Smooth muscle cell (in vitro differentiated cells): ENCODE results near the gene TYRO3. TPM values are rescaled to one million over a fixed set of nuclear protein-coding genes. Genes with fewer than 3 reads are reported as not detected.
"Not testable (repeated sequence)": the region's sequence is repeated elsewhere in the genome, so short reads cannot be mapped to it uniquely, and the experiment has no call there.

ENCODE experiments used
- DNase-seq: peaks from one replicate; lab custom pipeline; 2025; ENCODE audit not compliant: unreplicated experiment; lab: John Stamatoyannopoulos, UW
- H2AFZ ChIP-seq: fragments of 200-600 bp; sonication (generic); 2 replicates; pipeline ENCODE4 v1.6.0; 2016; ENCODE audit warnings: antibody characterized with exemption, low read depth, mild to moderate bottlenecking
- H3F3A ChIP-seq: fragments of 200-600 bp; sonication (generic); 2 replicates; pipeline ENCODE4 v1.6.0; 2017; ENCODE audit warnings: antibody characterized with exemption, low read depth
- H3K27ac ChIP-seq: fragments of 200-600 bp; sonication (generic); 2 replicates; pipeline ENCODE4 v1.5.1; 2016; ENCODE audit warnings: low read depth, mild to moderate bottlenecking
- H3K27me3 ChIP-seq: fragments of 200-600 bp; sonication (generic); 2 replicates; pipeline ENCODE4 v1.6.1; 2016; ENCODE audit warnings: low read depth, mild to moderate bottlenecking
- H3K36me3 ChIP-seq: fragments of 200-600 bp; sonication (generic); 2 replicates; pipeline ENCODE4 v1.5.1; 2016; ENCODE audit warnings: low read depth
- H3K4me1 ChIP-seq: fragments of 200-600 bp; sonication (generic); 2 replicates; pipeline ENCODE4 v1.5.1; 2016; ENCODE audit warnings: low read depth
- H3K4me2 ChIP-seq: fragments of 200-600 bp; sonication (generic); 2 replicates; pipeline ENCODE4 v1.6.0; 2016; ENCODE audit warnings: mild to moderate bottlenecking
- H3K4me3 ChIP-seq: fragments of 200-600 bp; sonication (generic); 2 replicates; pipeline ENCODE4 v1.5.1; 2016; ENCODE audit warnings: mild to moderate bottlenecking
- H3K79me2 ChIP-seq: fragments of 200-600 bp; sonication (generic); 2 replicates; pipeline ENCODE4 v1.6.0; 2016; ENCODE audit warnings: low read depth, mild to moderate bottlenecking
- H3K9ac ChIP-seq: fragments of 200-600 bp; sonication (generic); 2 replicates; pipeline ENCODE4 v1.6.0; 2016; ENCODE audit warnings: low read depth
- H3K9me3 ChIP-seq: fragments of 200-600 bp; sonication (generic); replicated peaks from 2 replicates; pipeline ENCODE4 v1.5.1; 2016; ENCODE audit warnings: low read depth
- H4K20me1 ChIP-seq: fragments of 200-600 bp; sonication (generic); 2 replicates; pipeline ENCODE4 v1.6.0; 2016; ENCODE audit warnings: low read depth
- CTCF ChIP-seq: fragments of 200-600 bp; sonication (generic); IDR thresholded peaks from 2 replicates; pipeline ENCODE4 v1.5.1; 2017; ENCODE audit warnings: borderline replicate concordance, mild to moderate bottlenecking, antibody characterized with exemption; ENCODE audit not compliant: insufficient read depth, poor library complexity, severe bottlenecking
- WGBS: methylation state at CpG from one replicate; pipeline ENCODE4 v1.1.7; 2016; ENCODE audit warnings: low lambda C conversion rate; 5-methylcytosine and 5-hydroxymethylcytosine counted together
- polyA plus RNA-seq: library from polyadenylated mRNA; unstranded; fragments of >200 nt; fragmentation: Nextera tagmentation; extraction: Ambion mirVana; gene quantifications from 2 replicates; pipeline ENCODE4 v1.2.1, GENCODE V29; 2016
- total RNA-seq: library from RNA; depleted of rRNA; stranded (reverse); fragments of >200 nt; gene quantifications from 2 replicates; pipeline ENCODE4 v1.2.3, GENCODE V29; 2014

The TYRO3 gene
- total and polyA plus RNA-seq, 2 experiments from 2014 or later, result 11.5 to 20.5 TPM

GRCh38 chr15:41568350-41569017, 9.5 kb downstream of the TYRO3 start:
- H3K9me3 ChIP-seq, result no peaks in the 10 kb centered on the region
- WGBS, result 48% methylated on average over 8 of the region's 8 CpGs
- H3K27ac ChIP-seq, result no peak overlapping the region
- DNase-seq, result no peak
- peak overlapping the region; percentile 78 for H3K4me2 ChIP-seq
- no peaks in the 10 kb centered on the region for H3F3A ChIP-seq
- no peaks in the 10 kb centered on the region for H3K27me3 ChIP-seq
- no peak overlapping the region for H3K9ac ChIP-seq
- TF ChIP-seq CTCF, result no peak
- H3K79me2 ChIP-seq, result no peaks in the 10 kb centered on the region
- H2AFZ ChIP-seq, result no peak overlapping the region
- H3K36me3 ChIP-seq, result no peaks in the 10 kb centered on the region
- peaks cover 49% of the 10 kb centered on the region for H3K4me1 ChIP-seq
- no peak overlapping the region for H3K4me3 ChIP-seq
- no peaks in the 10 kb centered on the region for H4K20me1 ChIP-seq

- not testable (repeated sequence) for H4K20me1 ChIP-seq, H2AFZ ChIP-seq, H3K27ac ChIP-seq, H3K4me2 ChIP-seq, H3K4me3 ChIP-seq, H3K36me3 ChIP-seq, DNase-seq, H3K9me3 ChIP-seq, H3K9ac ChIP-seq, H3K79me2 ChIP-seq, H3F3A ChIP-seq, H3K27me3 ChIP-seq
- peaks cover 43% of the 10 kb centered on the region for H3K4me1 ChIP-seq
- WGBS, result 93% methylated on average over 1 of the region's 1 CpG
Measured at GRCh38 chr15:41569232-41569631, 10.2 kb downstream of the TYRO3 start.

- H3K79me2 ChIP-seq, result no peaks in the 10 kb centered on the region
- TF ChIP-seq CTCF, result no peak
- no peak for DNase-seq
- no peak overlapping the region for H3K9ac ChIP-seq
- no peaks in the 10 kb centered on the region for H3K9me3 ChIP-seq
- no peaks in the 10 kb centered on the region for H3K36me3 ChIP-seq
- no peak overlapping the region for H3K4me3 ChIP-seq
- no peaks in the 10 kb centered on the region for H3K27me3 ChIP-seq
- H3K4me2 ChIP-seq, result no peak overlapping the region
- H2AFZ ChIP-seq, result no peak overlapping the region
- H4K20me1 ChIP-seq, result no peaks in the 10 kb centered on the region
- H3K27ac ChIP-seq, result no peak overlapping the region
- 97% methylated on average over 3 of the region's 3 CpGs for WGBS
- H3F3A ChIP-seq, result no peaks in the 10 kb centered on the region
- H3K4me1 ChIP-seq, result peaks cover 34% of the 10 kb centered on the region
Measured at GRCh38 chr15:41570764-41571163, 11.8 kb downstream of the TYRO3 start.

- no peak for DNase-seq
- Histone ChIP-seq H3K4me1 (peaks cover 25% of the 10 kb centered on the region), H3K27ac (no peak overlapping the region), H3K4me3 (no peak overlapping the region), H3K9ac (no peak overlapping the region), H3K27me3 (no peaks in the 10 kb centered on the region), H3K9me3 (no peaks in the 10 kb centered on the region), H3K79me2 (no peaks in the 10 kb centered on the region), H3F3A (no peaks in the 10 kb centered on the region), H3K36me3 (no peaks in the 10 kb centered on the region), H4K20me1 (no peaks in the 10 kb centered on the region), H2AFZ (no peak overlapping the region), H3K4me2 (no peak overlapping the region)
- 94% methylated on average over 3 of the region's 3 CpGs for WGBS
- no peak for TF ChIP-seq CTCF
Measured at GRCh38 chr15:41571948-41572347, 12.9 kb downstream of the TYRO3 start.
